Stimulated activated CD8-positive, alpha-beta memory T cell treated with anti-CD3 and anti-CD28 coated beads, Interleukin-15, amount 100 ng/mL, for 1 hour (primary cell): ENCODE data around the gene SDK1.
"Not testable (repeated sequence)": the region's sequence is repeated elsewhere in the genome, so short reads cannot be mapped to it uniquely, and the experiment has no call there.

Experiments used
- DNase-seq: peaks from one replicate; pipeline ENCODE4 v3.0.0-alpha.2; 2020; ENCODE audit warnings: low read depth

The SDK1 gene

DNA sequence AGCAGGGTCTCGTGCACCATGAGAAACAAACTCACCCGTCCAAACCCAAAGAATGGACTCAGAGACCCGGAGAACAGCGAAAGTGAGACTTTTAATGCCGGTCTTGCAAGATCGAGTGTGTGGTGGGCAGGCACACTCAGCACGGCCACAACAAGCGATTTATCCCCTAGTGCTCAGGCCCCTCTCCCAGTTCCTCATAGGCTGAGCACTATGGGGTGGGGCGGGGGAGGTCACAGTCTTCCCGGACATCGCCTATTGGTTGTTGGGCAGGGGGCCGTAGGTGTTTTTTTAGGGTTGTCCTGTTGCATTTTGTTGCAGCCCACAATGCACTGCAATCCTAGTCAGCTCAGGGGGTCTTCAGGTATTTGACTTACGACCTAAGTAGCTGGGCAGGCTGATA lies 772.7 kb downstream of the SDK1 start:
- DNase-seq, result no peak

GRCh38 chr7:4074407-4074806 lies 773.4 kb downstream of the SDK1 start:
- no peak for DNase-seq

GRCh38 chr7:4074994-4075393 lies 773.9 kb downstream of the SDK1 start:
- no peak for DNase-seq

DNA sequence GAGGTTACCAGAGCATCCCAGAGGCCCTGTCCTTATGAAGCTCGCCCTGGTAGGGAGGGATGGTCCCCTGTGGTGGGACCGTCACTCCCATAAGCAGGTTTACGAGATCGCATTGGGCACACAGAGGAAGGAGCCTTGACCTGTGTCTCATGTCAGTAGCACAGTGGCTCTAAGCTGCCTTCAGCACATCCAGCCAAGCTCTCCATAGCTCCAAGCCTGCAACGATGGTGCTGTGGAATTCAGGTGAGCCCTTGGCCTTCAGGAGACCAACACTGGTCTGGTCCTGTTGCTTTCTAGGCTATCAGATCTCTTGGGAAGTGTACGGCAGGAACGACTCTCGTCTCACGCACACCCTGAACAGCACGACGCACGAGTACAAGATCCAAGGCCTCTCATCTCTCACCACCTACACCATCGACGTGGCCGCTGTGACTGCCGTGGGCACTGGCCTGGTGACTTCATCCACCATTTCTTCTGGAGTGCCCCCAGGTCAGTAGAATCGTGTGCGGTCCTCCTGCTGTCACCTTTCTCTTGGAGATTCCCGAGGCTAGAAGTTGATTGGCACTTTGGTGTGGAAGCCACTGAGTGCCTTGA lies 775.7 kb downstream of the SDK1 start:
- no peak for DNase-seq

DNA sequence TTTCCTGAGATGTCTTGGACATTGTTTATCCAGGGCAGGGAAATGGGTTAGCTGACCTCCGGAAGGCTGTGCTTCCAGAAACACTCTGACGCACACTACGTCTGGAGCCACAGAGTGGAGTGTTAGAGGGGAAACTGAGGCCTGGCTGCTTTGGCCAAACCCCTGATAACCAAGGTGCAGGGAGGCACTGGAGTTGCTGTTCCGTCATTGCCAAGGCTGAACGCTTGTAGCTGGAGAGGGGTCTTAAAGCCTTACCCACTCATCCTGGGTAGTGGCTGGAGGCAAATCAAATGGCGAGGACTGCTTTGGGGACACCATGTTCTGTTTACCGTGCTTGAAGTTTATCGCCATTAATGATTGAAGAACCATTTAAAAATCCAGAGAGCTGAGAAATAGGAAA lies 776.9 kb downstream of the SDK1 start:
- DNase-seq, result no peak

GRCh38 chr7:4078580-4078979 lies 777.5 kb downstream of the SDK1 start:
- no peak for DNase-seq

GRCh38 chr7:4079366-4079765 lies 778.3 kb downstream of the SDK1 start:
- no peak for DNase-seq

DNA sequence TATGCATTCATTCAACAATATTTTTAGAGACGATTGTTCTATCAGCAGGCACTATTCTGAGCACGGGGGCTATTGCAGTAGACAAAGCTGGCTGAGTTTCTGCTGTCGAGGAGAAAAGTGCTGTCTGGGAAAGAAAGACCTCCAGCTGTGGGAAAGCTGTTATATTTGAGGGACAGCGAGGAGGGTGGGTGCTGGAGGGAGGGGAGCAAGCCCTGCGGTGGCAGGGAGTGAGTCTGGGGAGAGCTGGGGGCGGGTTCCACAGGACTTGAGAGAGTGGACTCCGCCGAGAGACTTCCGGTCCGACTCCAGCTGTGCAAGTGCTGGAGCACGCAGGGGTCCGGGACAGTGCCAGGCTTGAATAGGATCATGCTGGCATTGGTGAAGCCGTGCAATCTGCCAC lies 778.9 kb downstream of the SDK1 start:
- no peak for DNase-seq

DNA sequence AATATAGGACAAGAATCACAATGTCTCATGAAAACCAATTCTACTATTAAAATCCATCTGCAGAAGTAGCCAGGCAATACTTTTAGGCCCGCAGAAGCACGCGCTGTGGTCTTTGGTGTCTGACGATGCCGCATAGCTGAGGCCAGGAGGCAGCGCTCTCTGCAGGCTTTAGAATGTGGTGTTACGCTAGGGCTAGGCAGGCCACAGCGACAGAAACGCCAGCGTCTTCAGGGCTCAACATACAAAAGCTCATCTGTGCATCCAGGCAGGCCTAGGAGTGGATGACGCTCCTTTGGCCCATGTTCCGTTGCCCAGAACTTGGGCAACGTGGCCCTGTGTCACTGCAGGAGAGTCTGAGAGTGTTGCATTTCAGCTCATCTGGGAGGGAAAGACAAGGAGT lies 779.9 kb downstream of the SDK1 start:
- DNase-seq, result no peak

GRCh38 chr7:4083513-4083912 lies 782.5 kb downstream of the SDK1 start:
- DNase-seq, result no peak

GRCh38 chr7:4084271-4084670 lies 783.2 kb downstream of the SDK1 start:
- no peak for DNase-seq

GRCh38 chr7:4085937-4086691 lies 785.1 kb downstream of the SDK1 start:
- DNase-seq, result no peak

DNA sequence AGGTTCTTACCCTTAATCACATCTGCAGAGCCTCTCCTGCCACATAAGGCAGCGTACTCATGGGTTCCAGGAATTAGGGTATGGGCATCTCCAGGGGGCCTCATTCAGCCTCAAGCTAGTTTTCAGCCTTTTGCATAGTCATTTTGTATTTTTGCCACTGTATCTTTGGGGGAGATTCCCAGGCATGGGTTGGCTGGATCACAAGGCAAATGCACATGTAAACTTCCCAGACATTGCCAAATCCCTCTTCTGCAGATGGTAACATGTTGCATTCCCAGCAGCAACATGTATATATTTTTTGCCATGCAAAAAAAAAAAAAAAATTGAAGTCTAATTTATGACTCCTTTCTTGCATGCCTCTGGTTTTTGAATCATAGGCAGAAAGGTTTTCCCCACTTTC lies 785.7 kb downstream of the SDK1 start:
- DNase-seq, result no peak

DNA sequence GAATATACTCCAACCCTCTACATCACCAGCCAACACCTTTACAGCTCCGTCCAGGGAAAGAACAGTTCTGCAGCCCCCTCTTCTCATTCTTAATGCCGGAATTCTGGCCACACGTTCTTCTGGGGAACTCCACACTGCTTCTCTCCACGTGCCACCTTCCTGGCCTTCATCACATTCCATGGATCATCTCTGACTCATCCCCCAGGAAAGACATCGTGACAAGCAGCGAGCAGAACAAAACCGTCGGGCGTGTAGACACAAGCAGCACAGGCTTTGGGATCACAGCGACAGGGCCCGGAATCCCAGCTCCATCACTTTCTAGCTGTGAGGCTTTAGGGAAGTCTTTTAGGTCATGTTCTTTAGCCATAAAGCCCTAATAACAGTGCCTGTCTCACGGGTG lies 790.7 kb downstream of the SDK1 start:
- DNase-seq, result no peak

DNA sequence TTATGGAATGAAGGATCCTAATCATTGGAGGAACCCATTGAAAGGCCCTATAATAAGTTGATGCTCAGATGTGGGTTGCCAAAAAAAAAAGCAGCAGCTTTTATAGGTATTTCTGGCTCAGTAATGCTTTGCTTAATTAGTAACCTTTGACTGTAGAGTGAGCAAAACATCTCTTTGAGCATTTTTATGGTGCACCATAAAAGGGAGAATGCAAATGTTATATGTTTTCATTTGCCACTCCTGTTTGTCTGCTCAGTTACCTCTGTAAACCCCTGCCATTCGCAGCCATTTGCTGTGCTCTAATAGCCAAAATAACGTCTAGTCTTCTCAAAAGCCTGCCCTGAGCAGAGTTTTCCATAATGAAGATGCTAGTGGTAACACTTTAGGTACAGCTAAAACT lies 792.0 kb downstream of the SDK1 start:
- DNase-seq, result no peak

GRCh38 chr7:4093483-4093882 lies 792.4 kb downstream of the SDK1 start:
- no peak for DNase-seq

DNA sequence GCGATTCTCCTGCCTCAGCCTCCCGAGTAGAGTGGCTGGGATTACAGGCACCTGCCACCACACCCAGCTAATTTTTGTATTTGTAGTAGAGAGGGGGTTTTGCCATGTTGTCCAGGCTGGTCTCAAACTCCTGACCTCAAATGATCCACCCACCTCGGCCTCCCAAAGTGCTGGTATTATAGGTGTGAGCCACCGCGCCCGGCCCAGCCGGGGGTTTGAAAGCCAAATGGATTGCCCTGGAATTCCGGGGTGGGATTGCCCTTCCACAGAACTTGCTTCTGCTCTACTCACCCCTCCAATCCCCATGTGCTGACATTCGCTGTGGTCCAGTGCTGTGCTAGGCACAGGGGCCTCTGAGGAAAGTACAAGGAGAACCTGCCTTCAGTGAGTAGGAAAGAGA lies 793.1 kb downstream of the SDK1 start:
- not testable (repeated sequence) for DNase-seq

DNA sequence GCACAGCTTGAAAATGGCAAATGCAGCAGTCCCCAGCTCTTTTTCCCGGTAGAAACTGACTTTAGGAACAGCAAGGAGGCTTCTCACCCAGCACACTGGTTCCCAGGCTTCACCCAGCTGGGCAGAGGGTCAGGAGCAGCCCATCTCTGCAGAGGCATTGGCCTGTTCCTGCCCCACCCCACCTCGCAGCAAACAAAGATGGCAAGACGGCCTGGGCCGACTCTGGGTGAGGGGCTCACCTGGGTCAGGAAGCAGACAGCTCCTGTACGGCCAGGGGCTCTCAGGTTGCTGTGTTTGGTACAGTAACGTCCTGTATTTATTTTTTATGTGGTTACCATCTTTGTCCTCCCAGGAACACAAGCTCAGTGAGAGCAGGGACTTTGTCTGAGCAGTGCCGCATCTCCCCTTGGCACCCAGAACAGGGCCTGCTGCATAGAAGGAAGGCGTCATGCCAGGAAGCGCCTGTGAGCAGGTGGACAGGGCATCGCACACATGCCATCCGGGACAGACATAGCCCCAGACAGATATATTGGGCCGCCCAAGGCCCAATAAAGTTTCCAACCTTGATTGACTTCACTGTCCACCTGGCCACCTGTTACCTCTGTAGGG lies 796.1 kb downstream of the SDK1 start:
- no peak for DNase-seq

DNA sequence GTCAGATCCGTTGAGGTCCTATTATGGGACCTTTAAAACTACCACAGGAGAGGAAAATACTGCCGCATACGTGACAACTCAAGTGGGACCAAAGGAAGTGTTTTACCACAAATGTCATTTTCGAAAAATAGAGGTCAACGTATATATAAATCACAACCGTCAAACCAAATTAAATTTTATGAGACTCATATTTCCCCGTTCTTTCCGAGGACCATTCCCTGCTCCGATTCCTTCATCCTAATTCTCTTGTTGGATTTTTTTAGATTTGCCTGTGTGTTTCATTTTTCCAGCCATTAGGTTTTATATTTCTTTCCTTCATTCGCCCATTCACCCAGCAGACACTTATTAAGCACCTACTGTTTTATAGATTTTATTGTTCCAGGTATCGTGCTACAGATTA lies 797.1 kb downstream of the SDK1 start:
- DNase-seq, result no peak

- no peak for DNase-seq
Measured at GRCh38 chr7:4099651-4100050, 798.6 kb downstream of the SDK1 start.

GRCh38 chr7:4100148-4100547 lies 799.1 kb downstream of the SDK1 start:
- DNase-seq, result no peak

DNA sequence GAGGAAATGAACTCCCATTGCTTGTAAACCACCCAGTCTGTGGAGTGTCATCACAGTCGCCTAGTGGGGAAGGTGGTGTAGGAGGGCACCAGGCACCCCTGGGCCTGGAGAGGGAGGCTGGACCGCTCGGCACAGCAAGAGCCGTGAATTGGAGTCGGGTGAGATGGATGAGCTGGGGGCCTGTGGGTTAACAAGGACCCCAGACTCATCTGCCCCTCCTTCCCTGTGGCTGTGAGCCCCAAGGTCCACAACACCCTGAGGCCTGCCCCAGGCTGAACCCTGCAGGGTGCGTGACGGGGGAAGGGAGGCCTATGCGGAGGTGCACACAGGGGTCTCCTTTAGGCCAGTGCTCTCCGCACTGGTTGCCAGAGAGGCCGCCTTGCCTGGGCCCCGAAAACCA lies 799.6 kb downstream of the SDK1 start:
- no peak for DNase-seq

GRCh38 chr7:4102231-4102841 lies 801.3 kb downstream of the SDK1 start:
- no peak for DNase-seq
